Dendritic cell treated with granulocyte-macrophage colony-stimulating factor and Interleukin-4, amounts not matched to agents 40 ng/mL and 50 ng/mL, for 4 days (primary cell): ENCODE data around the gene ANKRD12.
"Not testable (repeated sequence)": the region's sequence is repeated elsewhere in the genome, so short reads cannot be mapped to it uniquely, and the experiment has no call there.

Source experiments
- H3K27ac Mint-ChIP-seq: one replicate; pipeline ENCODE4 v1.8.0; 2022; ENCODE audit warnings: mild to moderate bottlenecking, mixed read lengths
- H3K27me3 Mint-ChIP-seq: one replicate; pipeline ENCODE4 v1.8.0; 2022; ENCODE audit warnings: mild to moderate bottlenecking, mixed read lengths
- H3K36me3 Mint-ChIP-seq: one replicate; pipeline ENCODE4 v1.8.0; 2022; ENCODE audit warnings: low read depth, mixed read lengths
- H3K4me1 Mint-ChIP-seq: one replicate; pipeline ENCODE4 v1.8.0; 2022; ENCODE audit warnings: low read depth, mixed read lengths
- H3K4me3 Mint-ChIP-seq: one replicate; pipeline ENCODE4 v1.8.0; 2022; ENCODE audit warnings: mild to moderate bottlenecking, moderate library complexity, mixed read lengths
- H3K9me3 Mint-ChIP-seq: one replicate; pipeline ENCODE4 v1.8.0; 2022; ENCODE audit warnings: mixed read lengths
- intact Hi-C: fragments of 100-400 bp; cut with micrococcal nuclease; formaldehyde crosslinking; loops from one replicate; pipeline ENCODE4 v1.15.0; 2022

The ANKRD12 gene

DNA sequence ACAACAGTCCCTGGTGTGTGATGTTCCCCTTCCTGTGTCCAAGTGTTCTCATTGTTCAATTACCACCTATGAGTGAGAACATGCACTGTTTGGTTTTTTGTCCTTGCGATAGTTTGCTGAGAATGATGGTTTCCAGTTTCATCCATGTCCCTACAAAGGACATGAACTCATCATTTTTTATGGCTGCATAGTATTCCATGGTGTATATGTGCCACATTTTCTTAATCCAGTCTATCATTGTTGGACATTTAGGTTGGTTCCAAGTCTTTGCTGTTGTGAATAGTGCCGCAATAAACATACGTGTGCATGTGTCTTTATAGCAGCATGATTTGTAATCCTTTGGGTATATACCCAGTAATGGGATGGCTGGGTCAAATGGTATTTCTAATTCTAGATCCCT lies 29.3 kb downstream of the ANKRD12 start:
- H3K36me3 Mint-ChIP-seq: peaks cover 62% of the 10 kb centered on the region
- peaks cover 57% of the 10 kb centered on the region for H3K4me1 Mint-ChIP-seq
- H3K4me3 Mint-ChIP-seq, H3K27ac Mint-ChIP-seq, intact Hi-C loops, H3K27me3 Mint-ChIP-seq: not testable (repeated sequence)
- peaks cover 32% of the 10 kb centered on the region for H3K9me3 Mint-ChIP-seq

DNA sequence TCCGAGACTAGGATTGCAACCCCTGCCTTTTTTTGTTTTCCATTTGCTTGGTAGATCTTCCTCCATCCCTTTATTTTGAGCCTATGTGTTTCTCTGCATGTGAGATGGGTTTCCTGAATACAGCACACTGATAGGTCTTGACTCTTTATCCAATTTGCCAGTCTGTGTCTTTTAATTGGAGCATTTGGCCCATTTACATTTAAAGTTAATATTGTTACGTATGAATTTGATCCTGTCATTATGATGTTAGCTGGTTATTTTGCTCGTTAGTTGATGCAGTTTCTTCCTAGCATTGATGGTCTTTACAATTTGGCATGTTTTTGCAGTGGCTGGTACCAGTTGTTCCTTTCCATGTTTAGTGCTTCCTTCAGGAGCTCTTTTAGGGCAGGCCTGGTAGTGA lies 32.9 kb downstream of the ANKRD12 start:
- Mint-ChIP-seq H3K36me3 (peaks cover 33% of the 10 kb centered on the region), H3K4me1 (peaks cover 78% of the 10 kb centered on the region)
- H3K4me3 Mint-ChIP-seq, H3K9me3 Mint-ChIP-seq, H3K27ac Mint-ChIP-seq, intact Hi-C loops, H3K27me3 Mint-ChIP-seq: not testable (repeated sequence)

GRCh38 chr18:9171919-9172318 lies 35.3 kb downstream of the ANKRD12 start:
- H3K27ac Mint-ChIP-seq, H3K9me3 Mint-ChIP-seq, intact Hi-C loops, H3K4me3 Mint-ChIP-seq, H3K27me3 Mint-ChIP-seq: not testable (repeated sequence)
- H3K4me1 Mint-ChIP-seq: peaks cover 81% of the 10 kb centered on the region
- peaks cover 40% of the 10 kb centered on the region for H3K36me3 Mint-ChIP-seq

DNA sequence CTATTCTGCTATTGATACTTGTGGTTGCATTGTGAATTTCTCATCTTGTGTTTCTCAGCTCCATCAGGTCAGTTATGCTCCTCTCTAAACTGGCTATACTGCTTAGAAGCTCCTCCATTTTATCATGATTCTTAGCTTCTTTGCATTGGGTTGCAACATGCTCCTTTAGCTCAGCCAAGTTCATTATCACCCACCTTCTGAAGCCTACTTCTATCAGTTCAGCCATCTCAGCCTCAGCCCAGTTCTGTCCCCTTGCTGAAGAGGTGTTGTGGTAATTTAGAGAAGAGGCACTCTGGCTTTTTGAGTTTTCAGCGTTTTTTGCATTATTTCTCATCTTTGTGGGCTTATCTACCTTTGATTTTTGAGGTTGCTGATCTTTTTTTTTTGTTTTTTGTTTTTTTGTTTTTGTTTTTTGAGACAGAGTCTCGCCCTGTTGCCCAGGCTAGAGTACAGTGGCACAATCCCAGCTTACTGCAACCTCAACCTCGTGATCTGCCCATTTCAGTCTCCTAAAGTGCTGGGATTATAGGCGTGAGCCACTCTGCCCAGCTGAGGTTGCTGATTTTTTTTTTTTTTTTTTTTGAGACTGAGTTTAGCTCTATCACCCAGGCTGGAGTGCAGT lies 36.0 kb downstream of the ANKRD12 start:
- Mint-ChIP-seq H3K4me3 (no peak overlapping the region), H3K27ac (peak overlapping the region; percentile 8), H3K27me3 (no peaks in the 10 kb centered on the region)

GRCh38 chr18:9173770-9174233 lies 37.2 kb downstream of the ANKRD12 start:
- intact Hi-C loops: no loop called here
- H3K36me3 Mint-ChIP-seq: peaks cover 32% of the 10 kb centered on the region

More for the DNA sequence above, 36.0 kb downstream of the ANKRD12 start:
- intact Hi-C loops: no loop called here
- Mint-ChIP-seq H3K36me3 (peaks cover 40% of the 10 kb centered on the region), H3K4me1 (peaks cover 76% of the 10 kb centered on the region), H3K9me3 (no peaks in the 10 kb centered on the region)

GRCh38 chr18:9174302-9174701 lies 37.7 kb downstream of the ANKRD12 start:
- H3K36me3 Mint-ChIP-seq: peaks cover 34% of the 10 kb centered on the region
- H3K27me3 Mint-ChIP-seq: no peaks in the 10 kb centered on the region
- H3K27ac Mint-ChIP-seq: peak overlapping the region; percentile 56
- H3K9me3 Mint-ChIP-seq: no peaks in the 10 kb centered on the region
- peaks cover 61% of the 10 kb centered on the region for H3K4me1 Mint-ChIP-seq
- intact Hi-C loops: no loop called here
- H3K4me3 Mint-ChIP-seq: no peak overlapping the region

More at GRCh38 chr18:9173770-9174233, 37.2 kb downstream of the ANKRD12 start:
- no peaks in the 10 kb centered on the region for H3K27me3 Mint-ChIP-seq
- no peaks in the 10 kb centered on the region for H3K9me3 Mint-ChIP-seq
- peaks cover 66% of the 10 kb centered on the region for H3K4me1 Mint-ChIP-seq
- H3K27ac Mint-ChIP-seq: peak overlapping the region; percentile 56
- peak overlapping the region; percentile 30 for H3K4me3 Mint-ChIP-seq

DNA sequence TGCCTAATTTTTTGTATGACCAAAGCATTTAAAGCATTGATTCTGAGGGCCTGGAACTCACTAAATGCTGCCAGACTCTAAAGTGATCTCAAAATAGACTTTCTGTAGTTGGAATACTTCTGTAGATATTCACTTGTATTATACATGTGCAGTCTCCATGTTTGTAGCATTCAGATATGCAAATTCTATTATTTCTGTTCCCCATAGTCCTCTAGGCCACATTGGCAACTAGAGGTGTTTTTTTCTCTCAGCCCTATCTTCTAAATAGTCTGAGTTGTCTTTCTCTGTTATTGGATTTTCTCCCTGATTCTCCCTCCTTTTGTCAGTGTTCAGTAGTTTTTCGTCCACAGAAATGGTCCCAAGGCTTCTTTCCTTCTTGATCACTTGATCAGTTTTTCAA lies 38.5 kb downstream of the ANKRD12 start:
- peaks cover 36% of the 10 kb centered on the region for H3K36me3 Mint-ChIP-seq
- H3K4me3 Mint-ChIP-seq: no peak overlapping the region
- intact Hi-C loops: no loop called here
- peaks cover 57% of the 10 kb centered on the region for H3K4me1 Mint-ChIP-seq
- H3K27ac Mint-ChIP-seq: no peak overlapping the region
- H3K27me3 Mint-ChIP-seq: no peaks in the 10 kb centered on the region
- no peaks in the 10 kb centered on the region for H3K9me3 Mint-ChIP-seq

- Mint-ChIP-seq H3K9me3 (no peaks in the 10 kb centered on the region), H3K27ac (no peak overlapping the region), H3K27me3 (no peaks in the 10 kb centered on the region), H3K36me3 (peaks cover 21% of the 10 kb centered on the region), H3K4me3 (no peak overlapping the region), H3K4me1 (peaks cover 46% of the 10 kb centered on the region)
- intact Hi-C loops: no loop called here
Observed at GRCh38 chr18:9177031-9177430, 40.5 kb downstream of the ANKRD12 start.

- H3K9me3 Mint-ChIP-seq: no peaks in the 10 kb centered on the region
- H3K4me3 Mint-ChIP-seq: no peak overlapping the region
- peaks cover 43% of the 10 kb centered on the region for H3K4me1 Mint-ChIP-seq
- no peak overlapping the region for H3K27ac Mint-ChIP-seq
- H3K36me3 Mint-ChIP-seq: peaks cover 21% of the 10 kb centered on the region
- no peaks in the 10 kb centered on the region for H3K27me3 Mint-ChIP-seq
- intact Hi-C loops: no loop called here
Observed at GRCh38 chr18:9177466-9177865, 40.9 kb downstream of the ANKRD12 start.

DNA sequence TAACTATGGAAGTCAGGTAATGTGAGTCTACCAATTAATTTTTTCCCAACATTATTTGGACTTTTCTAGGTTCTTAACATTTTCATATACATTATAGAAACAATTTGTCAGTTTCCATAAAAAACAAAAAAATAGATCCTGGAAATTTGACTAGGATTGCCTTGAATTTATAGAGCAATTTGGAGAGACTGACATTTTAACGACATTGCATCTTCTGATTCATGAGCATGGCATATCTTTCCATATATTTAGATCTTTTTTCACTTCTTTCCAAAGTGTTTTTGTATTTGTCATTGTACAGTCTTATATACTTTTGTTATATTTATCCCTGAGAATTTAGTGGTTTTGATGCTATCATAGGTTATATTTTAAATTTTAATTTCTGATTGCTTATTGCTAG lies 42.0 kb downstream of the ANKRD12 start:
- intact Hi-C loops: no loop called here

GRCh38 chr18:9181275-9181674 lies 44.7 kb downstream of the ANKRD12 start:
- intact Hi-C loops: no loop called here
- H3K4me1 Mint-ChIP-seq: peaks cover 40% of the 10 kb centered on the region
- no peak overlapping the region for H3K4me3 Mint-ChIP-seq
- H3K27ac Mint-ChIP-seq: no peak overlapping the region
- H3K36me3 Mint-ChIP-seq: peaks cover 44% of the 10 kb centered on the region
- no peaks in the 10 kb centered on the region for H3K27me3 Mint-ChIP-seq
- no peaks in the 10 kb centered on the region for H3K9me3 Mint-ChIP-seq

More for the DNA sequence above, 42.0 kb downstream of the ANKRD12 start:
- H3K4me1 Mint-ChIP-seq: peaks cover 42% of the 10 kb centered on the region
- no peak overlapping the region for H3K4me3 Mint-ChIP-seq
- H3K36me3 Mint-ChIP-seq: peaks cover 32% of the 10 kb centered on the region
- no peaks in the 10 kb centered on the region for H3K27me3 Mint-ChIP-seq
- H3K9me3 Mint-ChIP-seq: no peaks in the 10 kb centered on the region
- H3K27ac Mint-ChIP-seq: no peak overlapping the region

- Mint-ChIP-seq H3K4me1 (peaks cover 40% of the 10 kb centered on the region), H3K27me3 (no peaks in the 10 kb centered on the region), H3K4me3 (no peak overlapping the region), H3K9me3 (no peaks in the 10 kb centered on the region), H3K36me3 (peaks cover 54% of the 10 kb centered on the region), H3K27ac (peak overlapping the region; percentile 73)
- intact Hi-C loops: no loop called here
Observed at GRCh38 chr18:9182852-9183399, 46.3 kb downstream of the ANKRD12 start.

GRCh38 chr18:9184998-9185613 lies 48.5 kb downstream of the ANKRD12 start:
- intact Hi-C loops: loop anchor here (5.0 kb wide), 1 partner anchor 33 kb away; no protein-coding TSS in a partner anchor
- Mint-ChIP-seq H3K4me1 (peaks cover 36% of the 10 kb centered on the region), H3K27me3 (no peaks in the 10 kb centered on the region), H3K27ac (peak overlapping the region; percentile 3), H3K9me3 (no peaks in the 10 kb centered on the region), H3K36me3 (peaks cover 68% of the 10 kb centered on the region), H3K4me3 (peak overlapping the region; percentile 35)

DNA sequence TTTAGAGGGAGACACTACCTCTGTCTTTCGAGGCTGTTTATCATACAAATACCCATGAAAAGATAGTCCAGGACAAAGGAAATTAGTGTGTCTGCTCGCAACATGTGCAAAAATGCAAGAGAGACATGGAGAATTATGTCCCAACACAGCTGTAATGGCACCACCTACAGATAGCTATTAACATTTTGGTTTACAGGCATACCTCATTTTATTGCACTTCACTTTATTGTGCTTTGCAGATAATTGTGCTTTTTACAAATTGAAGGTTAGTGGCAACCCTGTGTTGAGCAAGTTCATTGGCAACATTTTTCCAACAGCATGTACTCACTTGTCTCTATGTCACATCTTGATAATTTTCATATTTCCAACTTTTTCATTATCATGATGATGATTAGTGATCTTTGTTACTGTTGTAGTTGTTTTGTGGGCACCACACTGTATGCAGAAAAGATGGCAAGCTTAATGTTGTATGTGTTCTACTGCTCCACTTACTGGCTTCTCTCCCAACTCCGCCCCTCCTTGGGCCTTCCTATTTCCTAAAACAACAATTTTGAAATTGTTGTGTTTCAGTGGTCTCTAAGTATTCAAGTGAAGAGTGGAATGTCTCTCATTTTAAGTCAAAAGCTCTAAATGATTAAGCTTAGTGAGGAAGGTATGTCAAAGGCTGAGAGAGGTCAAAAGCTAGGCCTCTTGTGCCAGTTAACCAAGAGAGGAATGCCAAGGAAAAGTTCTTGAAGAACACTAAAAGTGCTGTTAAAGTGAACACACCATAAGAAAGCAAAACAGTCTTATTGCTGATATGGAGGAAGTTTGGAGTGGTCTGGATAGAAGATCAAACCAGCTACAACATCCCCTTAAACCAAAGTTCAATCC lies 52.0 kb downstream of the ANKRD12 start:
- peaks cover 23% of the 10 kb centered on the region for H3K4me1 Mint-ChIP-seq
- intact Hi-C loops: loop anchor here (5.0 kb wide), 1 partner anchor 36 kb away; no protein-coding TSS in a partner anchor
- H3K27ac Mint-ChIP-seq: no peak overlapping the region
- no peaks in the 10 kb centered on the region for H3K9me3 Mint-ChIP-seq
- H3K27me3 Mint-ChIP-seq: no peaks in the 10 kb centered on the region
- H3K36me3 Mint-ChIP-seq: peaks cover 89% of the 10 kb centered on the region
- H3K4me3 Mint-ChIP-seq: no peak overlapping the region
